NOMO-1 (cell line): Measurements from ENCODE around the gene MARK4.

Experiments used
- DNase-seq, 2 experiments: peaks; one replicate each; lab custom pipeline; 2025; ENCODE audit not compliant: unreplicated experiment in 2 of 2; lab: John Stamatoyannopoulos, UW

The MARK4 gene

DNA sequence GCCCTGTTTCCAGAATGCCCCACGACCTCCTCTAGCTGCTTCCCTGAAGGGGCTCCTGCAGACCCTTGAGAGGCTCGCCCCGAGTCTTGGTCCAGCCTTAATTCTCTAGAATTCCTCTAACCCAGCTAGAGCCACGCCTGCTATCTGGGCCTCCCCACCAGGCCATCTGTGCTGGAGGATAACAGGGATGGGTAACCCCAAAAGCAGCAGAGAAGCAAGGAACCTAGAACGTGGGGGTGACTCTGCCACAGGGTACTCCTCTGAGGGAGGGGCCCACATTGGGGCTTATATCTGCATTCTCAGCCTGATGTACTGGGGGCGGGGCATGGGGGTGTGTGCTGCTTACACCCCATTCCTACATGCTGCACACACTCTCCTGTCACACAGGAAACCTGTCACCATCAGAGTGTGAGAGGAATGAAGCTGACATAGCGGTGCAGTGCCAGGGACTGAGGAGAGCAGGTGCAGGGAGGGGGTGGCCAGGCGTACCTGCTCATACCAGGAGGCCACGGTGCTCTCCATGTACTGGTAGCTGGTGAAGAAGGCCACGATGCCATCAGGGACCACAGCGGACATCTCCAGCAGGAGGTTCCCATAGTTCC, 103.3 kb downstream of the MARK4 start:
- DNase-seq, result no peak
